Measurements from ENCODE around the gene LRRC10.

- TF ChIP-seq CTCF (IDR thresholded peaks at IDR 0.05) (no peak), POLR2A (IDR thresholded peaks at IDR 0.05) (no peak)
These were observed 13.3 kb upstream of the LRRC10 start for GRCh38 chr12:69623970-69624369.

All from uterus (tissue), 2 donors.